Stimulated activated CD8-positive, alpha-beta memory T cell treated with anti-CD3 and anti-CD28 coated beads, Interleukin-12 subunit alpha, Interleukin-12 subunit beta, amount 100 ng/mL, for 24 hours (primary cell): ENCODE measurements around the gene LOXL1.
A peak's percentile ranks its signal among the peaks of the same experiment; 100 is the strongest.

Experiments used
- DNase-seq: peaks from one replicate; pipeline ENCODE4 v3.0.0-alpha.2; 2020; ENCODE audit errors: extremely low read depth

The LOXL1 gene

GRCh38 chr15:73921254-73921925 is 4.9 kb upstream of the LOXL1 start:
- DNase-seq = no peak

GRCh38 chr15:73922186-73923151 is 3.8 kb upstream of the LOXL1 start:
- DNase-seq = no peak

GRCh38 chr15:73923156-73923487 is 3.1 kb upstream of the LOXL1 start:
- no peak for DNase-seq

GRCh38 chr15:73923488-73924164 is 2.6 kb upstream of the LOXL1 start:
- no peak for DNase-seq

GRCh38 chr15:73924171-73924921 is 1.9 kb upstream of the LOXL1 start:
- DNase-seq = no peak

GRCh38 chr15:73925848-73926218 is 429 bp upstream of the LOXL1 start:
- DNase-seq = no peak

- DNase-seq = no peak
Observed at GRCh38 chr15:73927003-73927475, 777 bp downstream of the LOXL1 start.

- DNase-seq = peak; percentile 49
Observed at GRCh38 chr15:73927476-73928240, 1.4 kb downstream of the LOXL1 start.

- DNase-seq = no peak
Observed at GRCh38 chr15:73928241-73928579, 1.9 kb downstream of the LOXL1 start.

- DNase-seq = no peak
Observed at GRCh38 chr15:73928971-73929627, 2.8 kb downstream of the LOXL1 start.

GRCh38 chr15:73930371-73930770 is 4.1 kb downstream of the LOXL1 start:
- DNase-seq = no peak

GRCh38 chr15:73930790-73931281 is 4.6 kb downstream of the LOXL1 start:
- no peak for DNase-seq

- DNase-seq = no peak
Observed at GRCh38 chr15:73931441-73931840, 5.2 kb downstream of the LOXL1 start.

GRCh38 chr15:73932381-73933191 is 6.3 kb downstream of the LOXL1 start:
- no peak for DNase-seq

GRCh38 chr15:73934281-73934680 is 8.0 kb downstream of the LOXL1 start:
- no peak for DNase-seq

GRCh38 chr15:73935547-73935946 is 9.3 kb downstream of the LOXL1 start:
- DNase-seq = no peak

GRCh38 chr15:73936181-73936580 is 9.9 kb downstream of the LOXL1 start:
- DNase-seq = no peak

GRCh38 chr15:73936588-73937290 is 10.5 kb downstream of the LOXL1 start:
- no peak for DNase-seq

- DNase-seq = no peak
Observed at GRCh38 chr15:73937296-73937695, 11.0 kb downstream of the LOXL1 start.
